ENCODE results near the gene LSAMP.
"Not testable (repeated sequence)": the region's sequence is repeated elsewhere in the genome, so short reads cannot be mapped to it uniquely, and the experiment has no call there.

The LSAMP gene

GRCh38 chr3:115783938-115784738 is 661.1 kb downstream of the LSAMP start:
- DNase-seq, result peak; percentile 94

DNA sequence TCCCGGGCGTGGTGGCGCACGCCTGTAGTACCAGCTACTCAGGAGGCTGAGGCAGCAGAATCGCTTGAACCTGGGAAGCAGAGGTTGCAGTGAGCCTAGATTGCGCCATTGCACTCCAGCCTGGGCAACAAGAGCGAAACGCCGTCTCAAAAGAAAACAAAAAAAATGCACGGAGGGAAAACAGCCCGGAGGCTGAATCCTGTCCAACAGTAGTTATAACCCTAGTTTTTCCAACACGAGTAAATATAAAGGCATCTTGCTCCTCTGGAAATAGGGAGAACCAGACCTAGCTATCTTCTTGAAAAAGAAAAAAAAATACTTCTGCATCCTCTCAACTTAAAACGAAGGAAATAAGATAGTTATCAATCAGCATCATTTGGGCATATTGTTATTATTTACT is 661.9 kb downstream of the LSAMP start:
- not testable (repeated sequence) for DNase-seq

DNA sequence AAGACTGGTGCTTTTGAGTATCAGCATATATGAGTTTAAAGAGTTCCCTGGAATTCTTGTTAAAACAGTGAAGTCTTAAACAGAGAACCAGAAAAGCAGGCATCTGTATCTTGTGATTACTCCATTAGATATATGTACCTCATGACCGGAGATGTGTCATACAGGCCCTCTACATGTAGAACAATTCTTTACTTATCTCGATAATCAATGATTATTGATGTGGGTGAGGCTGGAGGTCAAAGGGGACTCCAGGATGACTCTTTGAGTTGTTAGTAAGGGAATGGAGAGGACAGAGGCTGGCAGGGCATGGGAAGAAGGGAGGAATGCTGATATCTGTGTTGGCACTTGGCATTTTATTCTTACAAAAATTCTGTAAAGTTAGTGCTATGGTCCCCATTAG is 666.3 kb downstream of the LSAMP start:
- no peak for DNase-seq

- no peak for DNase-seq
Measured at GRCh38 chr3:115772951-115773350, 672.3 kb downstream of the LSAMP start.

GRCh38 chr3:115768661-115769060 is 676.6 kb downstream of the LSAMP start:
- DNase-seq, result no peak

DNA sequence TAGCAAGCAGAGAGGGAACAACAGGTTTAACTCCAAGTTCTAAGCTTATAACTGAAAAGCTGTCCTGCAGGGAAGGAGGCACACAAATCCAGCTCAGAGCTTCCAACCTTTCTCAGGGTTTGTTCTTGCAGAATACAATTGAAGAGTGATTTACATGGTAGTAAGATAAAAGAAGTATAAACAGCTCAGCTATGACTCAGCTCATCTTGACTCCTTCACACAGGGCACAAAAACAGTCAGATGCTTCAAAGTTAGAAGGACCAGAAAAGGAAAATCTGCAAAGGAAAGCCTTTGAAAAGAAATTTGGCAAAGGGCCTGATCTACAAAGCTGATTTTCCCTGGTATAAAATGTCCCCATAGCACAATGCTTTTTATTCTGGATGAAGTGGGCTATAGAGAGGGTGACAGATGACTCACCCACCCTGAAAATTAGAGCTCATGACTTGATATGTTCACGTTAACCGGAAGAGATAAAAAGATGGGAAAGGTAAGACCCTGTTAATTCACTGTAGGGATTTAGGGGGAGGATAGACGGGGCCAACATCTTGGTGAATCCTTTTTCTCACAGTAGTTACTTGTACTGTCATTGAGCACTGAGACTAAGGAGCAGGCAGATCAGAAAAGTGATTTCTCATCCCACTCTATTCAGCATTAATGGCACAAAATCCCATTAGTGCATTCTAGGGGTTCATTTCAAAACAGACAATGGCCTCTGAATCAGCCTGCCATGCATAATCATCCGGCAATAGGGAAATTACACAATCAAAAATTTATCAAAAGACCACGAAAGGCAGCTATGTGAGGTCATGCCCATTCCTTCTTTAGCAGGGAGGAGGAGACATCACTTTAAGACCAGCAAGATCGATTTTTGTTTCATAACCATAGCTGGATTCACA is 678.5 kb downstream of the LSAMP start:
- DNase-seq, result no peak

- DNase-seq, result no peak
Measured at GRCh38 chr3:115761927-115762305, 683.4 kb downstream of the LSAMP start.

DNA sequence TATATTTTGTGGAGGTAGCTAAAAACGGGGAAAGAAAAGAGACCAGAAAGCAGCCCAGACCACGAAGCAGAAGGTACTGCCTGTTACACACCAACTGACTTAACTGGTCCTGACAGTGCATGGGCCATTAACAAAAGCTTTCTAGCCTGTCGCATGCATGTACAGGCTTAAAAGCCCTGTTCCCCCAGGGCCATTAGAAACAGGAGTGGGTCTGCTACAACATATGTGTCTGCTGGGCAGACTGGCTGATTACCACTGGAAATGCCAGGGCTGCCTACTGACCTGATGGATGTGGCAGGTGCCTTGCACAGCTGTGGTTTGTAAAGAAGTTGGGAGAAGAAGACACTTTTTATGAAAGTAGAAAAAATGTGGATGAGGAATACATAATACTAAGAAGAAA is 684.6 kb downstream of the LSAMP start:
- DNase-seq, result no peak

DNA sequence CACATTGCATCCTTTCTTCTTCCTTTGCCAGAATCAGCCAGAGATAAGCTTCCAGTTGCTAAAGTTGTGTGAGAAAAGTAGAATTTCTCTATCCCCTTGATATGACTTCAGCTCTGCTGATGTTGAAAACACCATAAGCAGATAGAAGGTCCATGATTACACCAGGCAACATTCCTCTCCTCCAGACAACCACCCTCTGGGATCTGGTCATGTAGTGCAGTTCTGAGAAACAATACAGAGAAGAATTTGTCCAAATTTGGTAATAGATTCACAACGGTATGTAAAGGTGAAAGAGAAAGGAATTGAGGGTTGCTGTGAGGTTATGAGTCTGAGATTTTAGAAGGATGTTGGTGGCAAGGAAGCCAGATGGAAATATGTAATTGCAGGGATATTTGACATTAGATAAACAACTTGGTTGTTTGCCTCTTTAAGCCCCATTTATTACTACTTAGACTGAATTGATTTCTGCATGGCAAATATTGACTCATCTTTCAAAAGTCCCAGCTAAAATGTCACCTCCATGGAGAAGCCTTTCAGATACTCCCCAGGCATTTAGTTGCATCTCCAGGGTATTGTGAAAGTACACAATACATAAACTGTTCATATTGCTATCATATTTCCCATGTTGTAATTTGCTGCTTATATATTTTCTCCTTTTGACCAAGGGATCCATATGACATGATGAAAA is 687.1 kb downstream of the LSAMP start:
- DNase-seq, result no peak

- not testable (repeated sequence) for DNase-seq
Measured at GRCh38 chr3:115752978-115753377, 692.3 kb downstream of the LSAMP start.

Measured in activated T-cell treated with anti-CD3 and anti-CD28 coated beads, Interleukin-2, amount 50 U/mL, for 1 hour (primary cell).